Endodermal cell (in vitro differentiated cells): ENCODE measurements around the gene DBH. TPM values are rescaled to one million over a fixed set of nuclear protein-coding genes. Genes with fewer than 3 reads are reported as not detected.

Source experiments
- DNase-seq: peaks from one replicate; pipeline ENCODE4 v3.0.0-alpha.2; 2017
- H3K27ac ChIP-seq: 2 replicates; pipeline ENCODE4 v1.5.1; 2013; ENCODE audit warnings: mild to moderate bottlenecking, low read depth, low read length, moderate library complexity
- H3K27me3 ChIP-seq: 2 replicates; pipeline ENCODE4 v1.6.1; 2013; ENCODE audit warnings: mild to moderate bottlenecking, low read length, moderate library complexity; ENCODE audit not compliant: insufficient read depth, control insufficient read depth, poor library complexity, severe bottlenecking
- H3K36me3 ChIP-seq: 2 replicates; pipeline ENCODE4 v1.7.0; 2013; ENCODE audit warnings: mild to moderate bottlenecking, low read length, moderate library complexity; ENCODE audit not compliant: control insufficient read depth, insufficient read depth
- H3K4me1 ChIP-seq: one replicate; pipeline ENCODE4 v1.7.0; 2013; ENCODE audit warnings: low read length; ENCODE audit not compliant: control insufficient read depth, insufficient read depth
- H3K4me3 ChIP-seq: 2 replicates; pipeline ENCODE4 v1.5.1; 2013; ENCODE audit warnings: mild to moderate bottlenecking, low read length, moderate library complexity
- H3K9ac ChIP-seq: 2 replicates; pipeline ENCODE4 v1.6.1; 2013; ENCODE audit warnings: mild to moderate bottlenecking, low read length, moderate library complexity; ENCODE audit not compliant: poor library complexity, severe bottlenecking; ENCODE audit errors: extremely low read depth
- H3K9me3 ChIP-seq: 2 replicates; pipeline ENCODE4 v1.6.1; 2013; ENCODE audit warnings: mild to moderate bottlenecking, low read length, moderate library complexity; ENCODE audit not compliant: control insufficient read depth
- H3K27ac Mint-ChIP-seq: 2 replicates; pipeline ENCODE4 v1.8.0; 2020; ENCODE audit warnings: mixed read lengths
- H3K27me3 Mint-ChIP-seq: 2 replicates; pipeline ENCODE4 v1.8.0; 2021; ENCODE audit warnings: mild to moderate bottlenecking, mixed read lengths; ENCODE audit not compliant: insufficient read depth
- H3K36me3 Mint-ChIP-seq: 2 replicates; pipeline ENCODE4 v1.8.0; 2020; ENCODE audit warnings: low read depth, mixed read lengths
- H3K4me1 Mint-ChIP-seq: 2 replicates; pipeline ENCODE4 v1.8.0; 2020; ENCODE audit warnings: mixed read lengths
- H3K4me3 Mint-ChIP-seq: 2 replicates; pipeline ENCODE4 v1.8.0; 2020; ENCODE audit warnings: mild to moderate bottlenecking, moderate library complexity, mixed read lengths
- H3K9me3 Mint-ChIP-seq: 2 replicates; pipeline ENCODE4 v1.8.0; 2020; ENCODE audit warnings: mild to moderate bottlenecking, mixed read lengths
- CTCF ChIP-seq: fragments of 200-600 bp; sonication (generic); conservative IDR thresholded peaks from 2 replicates; pipeline ENCODE4 v1.5.0; 2021; ENCODE audit warnings: antibody characterized with exemption, mild to moderate bottlenecking
- WGBS, 2 experiments: methylation state at CpG; one replicate each; pipeline versions ENCODE4 v1.1.5 to v1.1.7; 2013; ENCODE audit warnings: missing lambda C conversion rate in 2 of 2, mixed read lengths in 1 of 2; ENCODE audit not compliant: insufficient coverage in 1 of 2, insufficient read length in 1 of 2; 5-methylcytosine and 5-hydroxymethylcytosine counted together
- total RNA-seq, 2 donors: library from RNA; stranded (reverse); fragmentation: NEBNext Ultra II Directional in 1 of 2; extraction: Animal tissue kit (Norgen Biotek cat#: 25700) in 1 of 2; gene quantifications; 2 replicates in 1 of 2; 3 replicates in 1 of 2; pipeline ENCODE4 v1.2.1, GENCODE V29; 2021

Gene DBH
- total RNA-seq, 2 donors from 2014 or later: not detected

GRCh38 chr9:133677126-133678010 lies 41.2 kb downstream of the DBH start:
- no peaks in the 10 kb centered on the region for H3K9me3 ChIP-seq
- WGBS, 2 experiments: 86 to 90% methylated on average over 8 to 17 of the region's 17 CpGs
- no peak overlapping the region for H3K4me3 ChIP-seq
- Mint-ChIP-seq H3K9me3 (no peaks in the 10 kb centered on the region), H3K4me1 (no peaks in the 10 kb centered on the region), H3K4me3 (no peak overlapping the region), H3K36me3 (no peaks in the 10 kb centered on the region), H3K27ac (no peak overlapping the region), H3K27me3 (no peaks in the 10 kb centered on the region)
- TF ChIP-seq CTCF: no peak
- H3K27ac ChIP-seq: no peak overlapping the region
- H3K36me3 ChIP-seq: no peaks in the 10 kb centered on the region
- no peaks in the 10 kb centered on the region for H3K27me3 ChIP-seq
- no peak for DNase-seq
- H3K4me1 ChIP-seq: peaks cover 3% of the 10 kb centered on the region
- H3K9ac ChIP-seq: no peak overlapping the region

DNA sequence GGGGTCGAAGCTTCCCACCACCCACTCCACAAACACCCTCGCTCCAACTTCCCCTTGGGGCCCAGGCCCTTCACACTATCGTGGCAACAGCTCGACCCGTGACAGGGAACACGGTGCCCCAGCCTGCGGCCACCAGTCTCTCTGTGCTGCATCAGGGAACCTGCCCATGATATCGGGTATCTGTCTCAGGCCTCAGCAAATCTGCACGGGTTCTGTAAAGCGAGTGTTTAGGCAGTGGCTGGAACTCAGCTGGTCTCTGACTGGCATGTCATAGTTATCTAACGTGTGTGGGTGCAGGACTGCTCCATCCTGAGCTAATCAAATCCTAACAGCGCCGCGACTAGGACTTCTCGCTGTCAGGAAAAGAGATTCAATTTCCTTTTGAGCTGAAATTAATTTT lies 42.9 kb downstream of the DBH start:
- TF ChIP-seq CTCF: no peak
- Mint-ChIP-seq H3K9me3 (no peaks in the 10 kb centered on the region), H3K27me3 (no peaks in the 10 kb centered on the region), H3K36me3 (no peaks in the 10 kb centered on the region), H3K27ac (no peak overlapping the region), H3K4me3 (no peak overlapping the region), H3K4me1 (no peaks in the 10 kb centered on the region)
- Histone ChIP-seq H3K27ac (peak overlapping the region; percentile 49), H3K36me3 (no peaks in the 10 kb centered on the region), H3K4me1 (peaks cover 3% of the 10 kb centered on the region), H3K9ac (no peak overlapping the region), H3K4me3 (no peak overlapping the region), H3K9me3 (no peaks in the 10 kb centered on the region), H3K27me3 (no peaks in the 10 kb centered on the region)
- 88 to 90% methylated on average over 14 to 15 of the region's 15 CpGs for whole genome bisulfite sequencing, 2 experiments
- no peak for DNase-seq

DNA sequence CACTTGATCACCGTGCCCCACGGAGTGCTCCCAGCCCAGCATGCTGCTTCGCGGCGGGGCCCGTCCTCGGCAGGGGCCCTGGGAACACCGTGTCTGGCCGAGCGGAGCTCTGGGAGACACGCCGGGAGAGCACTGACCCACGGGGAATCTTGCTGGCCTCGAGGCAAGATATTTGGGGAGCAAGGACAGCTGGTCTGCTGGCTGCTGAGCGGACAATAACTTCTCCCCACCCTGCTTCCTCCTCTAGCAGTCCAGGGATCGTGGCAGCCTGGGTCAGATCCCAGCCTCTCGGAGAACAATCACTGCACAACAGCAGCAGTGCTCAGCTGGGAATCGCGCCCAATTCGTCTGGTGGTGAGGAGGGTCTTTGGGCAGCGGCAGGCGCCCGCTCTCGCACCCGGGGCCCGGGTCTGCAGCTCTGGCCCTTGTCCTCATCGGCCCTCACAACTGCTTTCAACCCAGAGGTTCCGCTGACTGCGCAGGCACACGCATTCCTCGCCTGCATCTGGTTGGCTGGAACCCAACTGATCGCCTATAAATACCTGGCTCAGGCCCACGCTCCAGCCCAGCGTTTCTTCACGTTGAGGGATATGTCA lies 43.4 kb downstream of the DBH start:
- no peak for DNase-seq
- Mint-ChIP-seq H3K4me1 (no peaks in the 10 kb centered on the region), H3K36me3 (no peaks in the 10 kb centered on the region), H3K27me3 (no peaks in the 10 kb centered on the region), H3K27ac (no peak overlapping the region), H3K4me3 (no peak overlapping the region), H3K9me3 (no peaks in the 10 kb centered on the region)
- TF ChIP-seq CTCF: no peak
- Histone ChIP-seq H3K27ac (peak overlapping the region; percentile 49), H3K9ac (no peak overlapping the region), H3K36me3 (no peaks in the 10 kb centered on the region), H3K9me3 (no peaks in the 10 kb centered on the region), H3K4me1 (peaks cover 3% of the 10 kb centered on the region), H3K27me3 (no peaks in the 10 kb centered on the region), H3K4me3 (no peak overlapping the region)
- WGBS, 2 experiments: 94 to 98% methylated on average over 22 to 35 of the region's 35 CpGs
